GM21360 (cell line): ENCODE data around the gene BRME1.
"Not testable (repeated sequence)": the region's sequence is repeated elsewhere in the genome, so short reads cannot be mapped to it uniquely, and the experiment has no call there.

ENCODE experiments used
- ATAC-seq: cut with Tn5 transposase; IDR thresholded peaks from one replicate; pipeline ENCODE4 v1.9.1; 2021; ENCODE audit warnings: mild to moderate bottlenecking, moderate library complexity; ENCODE audit not compliant: unreplicated experiment

BRME1 gene

GRCh38 chr19:13869281-13869680 lies 36.6 kb downstream of the BRME1 start:
- no peak for ATAC-seq

GRCh38 chr19:13868663-13869062 lies 37.3 kb downstream of the BRME1 start:
- ATAC-seq, result no peak

GRCh38 chr19:13866463-13867046 lies 39.4 kb downstream of the BRME1 start:
- no peak for ATAC-seq

- ATAC-seq, result no peak
Measured at GRCh38 chr19:13865571-13866462, 40.1 kb downstream of the BRME1 start.

- ATAC-seq, result no peak
Measured at GRCh38 chr19:13864667-13865570, 41.0 kb downstream of the BRME1 start.

GRCh38 chr19:13864046-13864666 lies 41.8 kb downstream of the BRME1 start:
- ATAC-seq, result no peak

GRCh38 chr19:13861714-13862531 lies 44.0 kb downstream of the BRME1 start:
- peak; percentile 61 for ATAC-seq

GRCh38 chr19:13861392-13861713 lies 44.6 kb downstream of the BRME1 start:
- peak; percentile 24 for ATAC-seq

GRCh38 chr19:13860679-13861391 lies 45.1 kb downstream of the BRME1 start:
- no peak for ATAC-seq

- ATAC-seq, result no peak
Measured at GRCh38 chr19:13859361-13859880, 46.5 kb downstream of the BRME1 start.

- no peak for ATAC-seq
Measured at GRCh38 chr19:13856497-13856896, 49.4 kb downstream of the BRME1 start.

GRCh38 chr19:13852171-13852707 lies 53.7 kb downstream of the BRME1 start:
- not testable (repeated sequence) for ATAC-seq

- not testable (repeated sequence) for ATAC-seq
Measured at GRCh38 chr19:13851734-13852114, 54.2 kb downstream of the BRME1 start.

- ATAC-seq, result no peak
Measured at GRCh38 chr19:13850910-13851733, 54.8 kb downstream of the BRME1 start.

- ATAC-seq, result no peak
Measured at GRCh38 chr19:13849991-13850909, 55.7 kb downstream of the BRME1 start.

GRCh38 chr19:13848798-13849676 lies 56.9 kb downstream of the BRME1 start:
- ATAC-seq, result no peak
